Loucy (cell line): Measurements from ENCODE around the gene PAPOLB.
"Not testable (repeated sequence)": the region's sequence is repeated elsewhere in the genome, so short reads cannot be mapped to it uniquely, and the experiment has no call there.

Source experiments
- H2AFZ ChIP-seq: fragments of 200-600 bp; sonication (generic); 2 replicates; pipeline ENCODE4 v1.6.0; 2016; ENCODE audit warnings: antibody characterized with exemption, mild to moderate bottlenecking, low read length, moderate library complexity
- H3F3A ChIP-seq: fragments of 200-600 bp; 2 replicates; pipeline ENCODE4 v1.6.0; 2016; ENCODE audit warnings: antibody characterized with exemption, low read depth, mild to moderate bottlenecking
- H3K27me3 ChIP-seq: fragments of 200-600 bp; sonication (generic); 2 replicates; pipeline ENCODE4 v1.6.1; 2014; ENCODE audit warnings: low read length, mild to moderate bottlenecking; ENCODE audit not compliant: insufficient read depth, poor library complexity, severe bottlenecking
- H3K36me3 ChIP-seq: fragments of 200-600 bp; sonication (generic); 2 replicates; pipeline ENCODE4 v1.6.1; 2016; ENCODE audit warnings: low read length; ENCODE audit not compliant: insufficient read depth
- H3K4me1 ChIP-seq: fragments of 200-600 bp; sonication (generic); 2 replicates; pipeline ENCODE4 v1.5.1; 2014; ENCODE audit warnings: low read length, mild to moderate bottlenecking; ENCODE audit not compliant: insufficient read depth, poor library complexity, severe bottlenecking
- H3K4me2 ChIP-seq: fragments of 200-600 bp; sonication (generic); 2 replicates; pipeline ENCODE4 v1.6.0; 2014; ENCODE audit warnings: antibody characterized with exemption, low read length, low read depth, mild to moderate bottlenecking; ENCODE audit not compliant: poor library complexity, severe bottlenecking
- H3K4me3 ChIP-seq: fragments of 200-600 bp; sonication (generic); 2 replicates; pipeline ENCODE4 v1.5.1; 2014; ENCODE audit warnings: low read length, mild to moderate bottlenecking, mixed read lengths; ENCODE audit not compliant: poor library complexity, severe bottlenecking
- H3K79me2 ChIP-seq: fragments of 200-600 bp; sonication (generic); 2 replicates; pipeline ENCODE4 v1.6.1; 2014; ENCODE audit warnings: low read length; ENCODE audit not compliant: insufficient read depth
- H3K9ac ChIP-seq: fragments of 200-600 bp; sonication (generic); 2 replicates; pipeline ENCODE4 v1.6.0; 2014; ENCODE audit warnings: mild to moderate bottlenecking, low read depth, low read length, moderate library complexity; ENCODE audit not compliant: poor library complexity, severe bottlenecking
- H3K9me2 ChIP-seq: fragments of 200-600 bp; sonication (generic); replicated peaks from 2 replicates; pipeline ENCODE4 v1.6.1; 2016; ENCODE audit warnings: low read depth, low read length, mixed read lengths
- H3K9me3 ChIP-seq: fragments of 200-600 bp; sonication (generic); 2 replicates; pipeline ENCODE4 v1.6.1; 2014; ENCODE audit warnings: mild to moderate bottlenecking, antibody characterized with exemption, low read length, low read depth; ENCODE audit not compliant: insufficient read depth
- H4K20me1 ChIP-seq: fragments of 200-600 bp; sonication (generic); 2 replicates; pipeline ENCODE4 v1.6.0; 2014; ENCODE audit warnings: antibody characterized with exemption, low read length, mild to moderate bottlenecking; ENCODE audit not compliant: insufficient read depth, poor library complexity, severe bottlenecking
- EZH2phosphoT487 ChIP-seq: fragments of 200-600 bp; IDR thresholded peaks from 2 replicates; pipeline ENCODE4 v1.6.1; 2018; ENCODE audit warnings: antibody characterized with exemption, mild to moderate bottlenecking, moderate library complexity, borderline replicate concordance
- TF ChIP-seq, protein P1 (sequence below): fragments of 200-600 bp; sonication (generic); conservative IDR thresholded peaks from 2 replicates; pipeline ENCODE4 v1.5.1; 2014; ENCODE audit warnings: mild to moderate bottlenecking, antibody characterized with exemption, low read length

Gene PAPOLB

DNA sequence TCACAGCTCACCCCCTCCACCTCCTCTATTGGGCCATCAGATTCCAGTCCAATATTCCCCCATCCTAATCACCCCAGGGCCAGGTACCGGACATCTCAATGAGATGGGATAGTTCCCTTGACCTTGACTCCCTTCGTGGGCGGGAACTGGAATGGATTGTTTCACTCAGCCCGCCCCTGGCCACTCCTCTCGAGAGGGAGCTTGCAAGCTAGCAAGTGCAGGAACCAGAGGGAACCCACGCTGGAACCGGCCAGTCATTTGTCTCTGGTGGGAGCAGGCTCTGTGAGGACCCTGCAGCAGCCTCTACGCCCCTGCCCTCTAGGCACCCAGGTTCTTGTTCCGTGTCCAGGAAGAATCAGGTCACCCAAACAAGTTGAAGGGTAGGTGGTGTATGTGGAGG, 32.7 kb upstream of the PAPOLB start:
- TF ChIP-seq, protein P1, sequence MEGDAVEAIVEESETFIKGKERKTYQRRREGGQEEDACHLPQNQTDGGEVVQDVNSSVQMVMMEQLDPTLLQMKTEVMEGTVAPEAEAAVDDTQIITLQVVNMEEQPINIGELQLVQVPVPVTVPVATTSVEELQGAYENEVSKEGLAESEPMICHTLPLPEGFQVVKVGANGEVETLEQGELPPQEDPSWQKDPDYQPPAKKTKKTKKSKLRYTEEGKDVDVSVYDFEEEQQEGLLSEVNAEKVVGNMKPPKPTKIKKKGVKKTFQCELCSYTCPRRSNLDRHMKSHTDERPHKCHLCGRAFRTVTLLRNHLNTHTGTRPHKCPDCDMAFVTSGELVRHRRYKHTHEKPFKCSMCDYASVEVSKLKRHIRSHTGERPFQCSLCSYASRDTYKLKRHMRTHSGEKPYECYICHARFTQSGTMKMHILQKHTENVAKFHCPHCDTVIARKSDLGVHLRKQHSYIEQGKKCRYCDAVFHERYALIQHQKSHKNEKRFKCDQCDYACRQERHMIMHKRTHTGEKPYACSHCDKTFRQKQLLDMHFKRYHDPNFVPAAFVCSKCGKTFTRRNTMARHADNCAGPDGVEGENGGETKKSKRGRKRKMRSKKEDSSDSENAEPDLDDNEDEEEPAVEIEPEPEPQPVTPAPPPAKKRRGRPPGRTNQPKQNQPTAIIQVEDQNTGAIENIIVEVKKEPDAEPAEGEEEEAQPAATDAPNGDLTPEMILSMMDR, result no peak
- TF ChIP-seq EZH2phosphoT487, result no peak
- H3K9me3 ChIP-seq, result peaks cover 4% of the 10 kb centered on the region; the same call in 1 of the 2 replicates

DNA sequence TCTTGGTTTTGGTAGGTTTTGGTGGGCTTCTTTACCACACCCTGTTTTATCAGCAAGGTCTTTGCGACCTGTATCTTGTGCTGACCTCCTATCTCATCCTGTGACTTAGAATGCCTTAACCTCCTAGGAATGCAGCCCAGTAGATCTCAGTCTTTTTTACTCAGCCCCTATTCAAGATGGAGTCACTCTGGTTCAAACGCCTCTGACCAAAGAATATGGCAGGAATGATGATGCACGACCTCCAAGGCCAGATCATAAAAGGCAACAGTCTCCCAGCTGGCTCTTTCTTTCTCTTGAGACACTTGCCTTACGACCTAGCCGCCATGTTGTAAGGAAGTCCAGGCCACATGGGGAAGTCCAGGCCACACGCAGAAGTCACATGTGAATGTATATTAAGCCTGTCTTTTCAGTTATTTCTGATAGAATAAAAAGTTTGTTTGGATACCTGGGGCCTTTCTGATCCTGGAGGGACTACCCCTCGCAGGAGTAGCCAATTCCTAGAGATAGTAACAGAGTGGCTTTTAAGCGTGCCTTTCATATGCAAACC, 32.2 kb upstream of the PAPOLB start:
- H3F3A ChIP-seq, result no peaks in the 10 kb centered on the region
- TF ChIP-seq, protein P1, result no peak
- no peak for TF ChIP-seq EZH2phosphoT487
- no peak overlapping the region for H3K9ac ChIP-seq
- peaks cover 4% of the 10 kb centered on the region; the same call in 1 of the 2 replicates for H3K9me3 ChIP-seq
- no peak overlapping the region for H3K4me2 ChIP-seq
- no peaks in the 10 kb centered on the region for H4K20me1 ChIP-seq
- H3K4me3 ChIP-seq, result no peak overlapping the region
- no peak overlapping the region for H2AFZ ChIP-seq
- no peaks in the 10 kb centered on the region for H3K27me3 ChIP-seq
- H3K4me1 ChIP-seq, result no peaks in the 10 kb centered on the region
- no peaks in the 10 kb centered on the region for H3K36me3 ChIP-seq
- no peaks in the 10 kb centered on the region for H3K9me2 ChIP-seq
- H3K79me2 ChIP-seq, result no peaks in the 10 kb centered on the region

More for the DNA sequence above, 32.7 kb upstream of the PAPOLB start:
- H3K79me2 ChIP-seq, result no peaks in the 10 kb centered on the region
- H3K9ac ChIP-seq, result no peak overlapping the region
- no peaks in the 10 kb centered on the region for H3K27me3 ChIP-seq
- no peak overlapping the region for H3K4me2 ChIP-seq
- no peaks in the 10 kb centered on the region for H3F3A ChIP-seq
- H3K9me2 ChIP-seq, result no peaks in the 10 kb centered on the region
- H2AFZ ChIP-seq, result no peak overlapping the region
- H3K4me1 ChIP-seq, result no peaks in the 10 kb centered on the region
- H4K20me1 ChIP-seq, result no peaks in the 10 kb centered on the region
- H3K4me3 ChIP-seq, result no peak overlapping the region
- H3K36me3 ChIP-seq, result no peaks in the 10 kb centered on the region

DNA sequence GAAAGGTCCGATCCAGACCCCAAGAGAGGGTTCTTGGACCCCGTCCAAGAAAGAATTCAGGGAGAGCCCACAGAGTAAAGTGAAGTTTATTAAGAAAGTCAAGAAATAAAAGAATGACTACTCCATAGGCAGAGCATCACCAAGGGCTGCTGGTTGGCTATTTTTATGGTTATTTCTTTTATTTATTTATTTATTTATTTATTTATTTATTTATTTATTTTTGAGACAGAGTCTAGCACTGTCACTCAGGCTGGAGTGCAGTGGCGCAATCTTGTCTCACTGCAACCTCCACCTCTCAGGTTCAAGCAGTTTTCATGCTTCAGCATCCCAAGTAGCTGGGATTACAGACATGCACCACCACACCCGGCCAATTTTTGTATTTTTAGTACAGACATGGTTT, 31.4 kb upstream of the PAPOLB start:
- not testable (repeated sequence) for H3F3A ChIP-seq, H3K36me3 ChIP-seq, H3K9me2 ChIP-seq, H3K79me2 ChIP-seq, H3K9me3 ChIP-seq, H4K20me1 ChIP-seq, H3K4me3 ChIP-seq, H3K4me1 ChIP-seq, H2AFZ ChIP-seq, H3K27me3 ChIP-seq, H3K9ac ChIP-seq, H3K4me2 ChIP-seq

DNA sequence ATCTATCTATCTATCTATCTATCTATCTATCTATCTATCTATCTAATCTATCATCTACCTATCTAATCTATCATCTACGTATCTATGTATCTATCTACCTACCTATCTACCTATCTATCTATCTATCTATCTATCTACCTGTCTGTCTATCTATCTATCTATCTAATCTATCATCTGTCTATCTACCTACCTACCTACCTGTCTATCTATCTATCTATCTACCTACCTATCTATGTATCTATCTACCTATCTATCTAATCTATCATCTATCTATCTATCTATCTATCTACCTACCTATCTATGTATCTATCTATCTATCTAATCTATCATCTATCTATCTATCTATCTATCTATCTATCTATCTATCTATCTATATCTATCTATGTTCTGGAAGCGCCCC, 29.7 kb upstream of the PAPOLB start:
- not testable (repeated sequence) for H3K9me3 ChIP-seq, H3K9me2 ChIP-seq, H3K79me2 ChIP-seq, H3F3A ChIP-seq, H3K4me1 ChIP-seq, H3K9ac ChIP-seq, H3K4me3 ChIP-seq, H3K36me3 ChIP-seq, H3K4me2 ChIP-seq, H2AFZ ChIP-seq, H4K20me1 ChIP-seq, H3K27me3 ChIP-seq
